Lower lobe of right lung (tissue), 2 donors: ENCODE measurements around the gene AKT2. TPM values are rescaled to one million over a fixed set of nuclear protein-coding genes. Genes with fewer than 3 reads are reported as not detected.

Source experiments
- ATAC-seq, 2 donors: fragments of 200-7000 bp; cut with Tn5 transposase; one replicate each; pipeline ENCODE4 v1.9.1; 2020 to 2022; ENCODE audit warnings: mild to moderate bottlenecking in 2 of 2, moderate library complexity in 2 of 2
- DNase-seq: peaks from one replicate; pipeline ENCODE4 v3.0.0-alpha.2; 2020
- H3K27ac ChIP-seq: fragments of 200-600 bp; one replicate; pipeline ENCODE4 v1.8.0; 2022
- H3K27me3 ChIP-seq: fragments of 200-600 bp; one replicate; pipeline ENCODE4 v1.8.0; 2022; ENCODE audit warnings: low read depth
- H3K36me3 ChIP-seq: fragments of 200-600 bp; one replicate; pipeline ENCODE4 v1.8.0; 2022; ENCODE audit warnings: mild to moderate bottlenecking
- H3K4me1 ChIP-seq: fragments of 200-600 bp; one replicate; pipeline ENCODE4 v1.8.0; 2022
- H3K4me3 ChIP-seq: fragments of 200-600 bp; one replicate; pipeline ENCODE4 v1.8.0; 2022; ENCODE audit warnings: mild to moderate bottlenecking
- H3K9me3 ChIP-seq: fragments of 200-600 bp; one replicate; pipeline ENCODE4 v1.8.0; 2022
- CTCF ChIP-seq: fragments of 200-600 bp; IDR thresholded peaks from one replicate; pipeline ENCODE4 v1.8.0; 2022; ENCODE audit warnings: antibody characterized with exemption, mild to moderate bottlenecking
- intact Hi-C: fragments of 100-400 bp; cut with DNase I; formaldehyde crosslinking; loops from one replicate; pipeline ENCODE4 v1.11.0; 2022
- total RNA-seq: library from RNA; stranded (reverse); fragmentation: NEBNext Ultra II Directional; extraction: Animal tissue kit (Norgen Biotek cat#: 25700); gene quantifications from one replicate; pipeline ENCODE4 v1.2.1, GENCODE V29; 2021
- donor health status: DM: no; HTN: yes; CAD: no; lungs with severe emphysema.

Gene AKT2
- total RNA-seq, 1 donor from 2014 or later = 102 TPM

DNA sequence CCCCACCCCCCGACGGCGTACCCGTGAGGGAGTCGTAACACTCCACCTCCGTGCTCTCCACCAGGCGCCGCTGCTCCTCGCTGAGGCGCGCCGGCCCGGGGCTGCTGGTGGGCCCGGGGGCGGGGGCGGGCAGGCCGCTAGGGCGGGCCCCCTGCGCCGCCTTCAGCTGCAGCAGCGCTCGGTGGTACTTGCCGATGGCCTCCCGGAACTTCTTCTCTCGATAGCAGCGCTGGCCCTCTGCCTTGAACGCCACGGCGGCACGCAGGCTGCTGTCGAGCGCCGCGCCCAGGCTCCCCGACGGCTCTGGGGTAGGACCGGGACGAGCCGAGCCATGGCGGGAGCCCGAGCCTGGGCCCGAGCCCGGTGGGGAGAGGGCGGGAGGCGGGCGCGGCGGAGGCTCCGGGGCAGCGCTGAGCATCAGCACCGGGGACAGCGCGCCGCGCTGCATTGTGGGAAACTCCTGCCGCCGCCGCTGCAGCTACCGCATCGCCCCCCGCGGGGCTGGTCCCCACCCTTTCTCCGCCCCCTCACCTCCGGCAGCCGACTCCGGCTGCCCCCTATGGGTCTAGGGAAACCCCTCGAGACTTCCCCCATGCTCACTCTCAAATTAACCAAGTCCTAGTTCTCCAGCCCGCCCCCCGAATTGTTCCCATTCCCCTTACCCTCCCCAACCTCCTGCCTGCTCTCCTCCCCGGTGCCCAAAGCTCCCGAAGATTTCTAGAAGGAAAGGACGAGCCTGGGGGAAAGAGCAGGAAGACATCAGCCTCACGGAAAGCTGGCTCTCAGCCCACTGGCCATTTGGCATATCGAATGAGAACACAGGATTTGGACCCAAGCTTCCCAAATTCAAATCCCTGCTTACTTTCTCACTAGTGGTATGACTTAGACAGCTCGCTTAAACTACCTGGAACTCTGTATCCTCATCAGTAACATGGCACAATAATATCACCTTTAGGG, 66.9 kb downstream of the AKT2 start, which contains the start of gene TTC9B:
Gene TTC9B, minus strand, starts transcription at position 451 of the 957 bp plus-strand sequence. Its CDS starts 3 bp downstream, at position 448.
- Histone ChIP-seq H3K4me1 (peaks cover 17% of the 10 kb centered on the region), H3K9me3 (no peaks in the 10 kb centered on the region), H3K4me3 (peak within 1 kb of the TSS; percentile 8), H3K27ac (no peak within 1 kb of the TSS), H3K36me3 (no peaks in the 10 kb centered on the region), H3K27me3 (peaks cover 39% of the 10 kb centered on the region)
- intact Hi-C loops = no loop called here
- DNase-seq (no peak), ATAC-seq (no peak)
- no peak for TF ChIP-seq CTCF

GRCh38 chr19:40217027-40217810, 67.9 kb downstream of the AKT2 start:
- TF ChIP-seq CTCF = peak; percentile 34
- H3K27me3 ChIP-seq = peaks cover 39% of the 10 kb centered on the region
- no peaks in the 10 kb centered on the region for H3K36me3 ChIP-seq
- peak overlapping the region; percentile 8 for H3K4me3 ChIP-seq
- peak; percentile 58 to 59 for ATAC-seq
- intact Hi-C loops = no loop called here
- no peaks in the 10 kb centered on the region for H3K9me3 ChIP-seq
- H3K4me1 ChIP-seq = peaks cover 10% of the 10 kb centered on the region
- peak; percentile 73 for DNase-seq
- H3K27ac ChIP-seq = no peak overlapping the region

GRCh38 chr19:40216777-40217026, 68.4 kb downstream of the AKT2 start:
- no peak overlapping the region for H3K4me3 ChIP-seq
- H3K4me1 ChIP-seq = peaks cover 10% of the 10 kb centered on the region
- no peak overlapping the region for H3K27ac ChIP-seq
- intact Hi-C loops = no loop called here
- TF ChIP-seq CTCF = no peak
- ATAC-seq (no peak), DNase-seq (no peak)
- H3K27me3 ChIP-seq = peaks cover 39% of the 10 kb centered on the region
- H3K36me3 ChIP-seq = peaks cover 2% of the 10 kb centered on the region
- H3K9me3 ChIP-seq = no peaks in the 10 kb centered on the region

DNA sequence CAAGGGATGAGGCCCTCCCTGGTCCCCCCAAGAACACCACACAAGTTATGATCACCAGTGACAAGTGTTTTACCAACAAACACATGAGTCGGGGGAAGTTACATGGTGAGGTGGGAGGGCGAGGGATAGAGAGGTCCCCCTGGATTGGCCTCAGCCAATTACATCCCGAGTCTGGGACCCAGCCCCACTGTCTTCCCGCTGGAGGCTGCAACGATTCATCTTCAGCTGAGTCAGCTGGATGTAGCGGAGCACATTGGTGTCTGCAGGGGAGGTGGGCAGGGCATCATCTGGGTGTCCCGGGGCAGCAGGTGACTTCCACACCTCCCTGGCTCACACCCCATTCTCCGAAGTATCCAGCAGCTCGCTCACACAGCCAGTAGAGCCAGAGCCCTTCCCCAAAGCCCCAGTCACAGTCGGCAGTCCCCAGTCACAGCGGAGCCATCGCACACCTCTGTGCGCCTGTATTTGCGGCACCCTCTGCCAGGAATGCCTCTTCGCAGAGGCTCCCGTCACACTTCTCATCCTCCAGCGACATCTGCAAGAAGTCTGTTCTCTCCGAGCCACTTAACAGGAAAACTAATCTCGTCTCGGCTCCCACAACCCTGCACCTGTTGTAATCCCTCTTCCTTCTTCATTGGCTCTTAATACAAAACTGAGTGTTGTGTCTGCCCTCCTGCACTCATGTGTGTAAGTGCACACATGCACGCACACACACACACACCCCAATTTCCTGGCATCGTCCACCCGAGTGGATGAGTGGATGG, 69.0 kb downstream of the AKT2 start:
- Histone ChIP-seq H3K27ac (no peak overlapping the region), H3K9me3 (no peaks in the 10 kb centered on the region), H3K4me1 (peaks cover 10% of the 10 kb centered on the region), H3K27me3 (peaks cover 39% of the 10 kb centered on the region), H3K4me3 (no peak overlapping the region), H3K36me3 (peaks cover 5% of the 10 kb centered on the region)
- DNase-seq (no peak), ATAC-seq (no peak)
- intact Hi-C loops = no loop called here
- no peak for TF ChIP-seq CTCF

GRCh38 chr19:40214936-40215335, 70.2 kb downstream of the AKT2 start:
- Histone ChIP-seq H3K4me3 (no peak overlapping the region), H3K27me3 (peaks cover 39% of the 10 kb centered on the region), H3K4me1 (peaks cover 10% of the 10 kb centered on the region), H3K27ac (no peak overlapping the region), H3K9me3 (no peaks in the 10 kb centered on the region), H3K36me3 (peaks cover 16% of the 10 kb centered on the region)
- TF ChIP-seq CTCF = no peak
- ATAC-seq = no peak
- DNase-seq = no peak
- intact Hi-C loops = no loop called here
